ENCODE results near the gene RALB. TPM values are rescaled to one million over a fixed set of nuclear protein-coding genes. Genes with fewer than 3 reads are reported as not detected.

Gene RALB
- total and polyA plus RNA-seq, 8 donors: 26.3 to 87.4 (median 41.5) TPM

GRCh38 chr2:120235681-120236080 is 17.0 kb upstream of the RALB start:
- 90 to 96% (median 92%) methylated on average over 6 of the region's 6 CpGs for WGBS, 5 donors

GRCh38 chr2:120236316-120236715 is 16.3 kb upstream of the RALB start:
- 80 to 95% (median 91%) methylated on average over 7 to 10 of the region's 10 CpGs for WGBS, 5 donors

More at GRCh38 chr2:120235681-120236080, 17.0 kb upstream of the RALB start:
- DNase-seq: peak in 1 of 2 donors; percentile 10
- intact Hi-C loops (cut with DNase I; ENCODE audit: low total_unique reads): loop anchor here (10.0 kb wide), 1 partner anchor 79 kb away; no protein-coding TSS in a partner anchor
- Histone ChIP-seq H3K4me1 (peaks cover 0 to 56% (median 29%) of the 10 kb centered on the region in 4 donors), H3K27ac (no peak overlapping the region), H3K36me3 (no peaks in the 10 kb centered on the region), H3K27me3 (no peaks in the 10 kb centered on the region), H3K9me3 (no peaks in the 10 kb centered on the region), H3K4me3 (no peak overlapping the region)
- TF ChIP-seq POLR2AphosphoS5 (IDR thresholded peaks at IDR 0.05): no peak
- TF ChIP-seq EP300 (IDR thresholded peaks at IDR 0.05): no peak
- no peak for TF ChIP-seq POLR2A (IDR thresholded peaks at IDR 0.05)
- no peak for TF ChIP-seq CTCF (IDR thresholded peaks at IDR 0.05)

GRCh38 chr2:120236791-120237190 is 15.9 kb upstream of the RALB start:
- intact Hi-C loops (cut with DNase I; ENCODE audit: low total_unique reads): loop anchor here (10.0 kb wide), 1 partner anchor 78 kb away; no protein-coding TSS in a partner anchor
- peaks cover 0 to 45% (median 20%) of the 10 kb centered on the region in 4 donors for H3K4me1 ChIP-seq
- H3K36me3 ChIP-seq: no peaks in the 10 kb centered on the region
- no peak overlapping the region for H3K4me3 ChIP-seq
- H3K9me3 ChIP-seq: no peaks in the 10 kb centered on the region
- no peak overlapping the region for H3K27ac ChIP-seq
- WGBS, 5 donors: 83 to 100% (median 94%) methylated on average over 1 to 5 of the region's 5 CpGs
- TF ChIP-seq CTCF (IDR thresholded peaks at IDR 0.05) (no peak), POLR2AphosphoS5 (IDR thresholded peaks at IDR 0.05) (no peak), EP300 (IDR thresholded peaks at IDR 0.05) (no peak), POLR2A (IDR thresholded peaks at IDR 0.05) (no peak)
- peak in 1 of 2 donors; percentile 3 for DNase-seq
- no peaks in the 10 kb centered on the region for H3K27me3 ChIP-seq

More at GRCh38 chr2:120236316-120236715, 16.3 kb upstream of the RALB start:
- Histone ChIP-seq H3K9me3 (no peaks in the 10 kb centered on the region), H3K4me3 (no peak overlapping the region), H3K27me3 (no peaks in the 10 kb centered on the region), H3K36me3 (no peaks in the 10 kb centered on the region), H3K27ac (no peak overlapping the region), H3K4me1 (peaks cover 0 to 49% (median 23%) of the 10 kb centered on the region in 4 donors)
- intact Hi-C loops (cut with DNase I; ENCODE audit: low total_unique reads): loop anchor here (10.0 kb wide), 1 partner anchor 78 kb away; no protein-coding TSS in a partner anchor
- DNase-seq: peak in 1 of 2 donors; percentile 21
- TF ChIP-seq EP300 (IDR thresholded peaks at IDR 0.05): no peak
- no peak for TF ChIP-seq CTCF (IDR thresholded peaks at IDR 0.05)
- TF ChIP-seq POLR2AphosphoS5 (IDR thresholded peaks at IDR 0.05): no peak
- no peak for TF ChIP-seq POLR2A (IDR thresholded peaks at IDR 0.05)

- intact Hi-C loops (cut with DNase I; ENCODE audit: low total_unique reads): loop anchor here (10.0 kb wide), 1 partner anchor 77 kb away; no protein-coding TSS in a partner anchor
- WGBS, 5 donors: 56 to 73% (median 69%) methylated on average over 6 to 10 of the region's 10 CpGs
These were observed 15.2 kb upstream of the RALB start for GRCh38 chr2:120237491-120237902.

More at GRCh38 chr2:120237491-120237902, 15.2 kb upstream of the RALB start:
- Histone ChIP-seq H3K27ac (peak overlapping the region in 2 of 5 donors; percentile 81), H3K9me3 (no peaks in the 10 kb centered on the region), H3K4me3 (no peak overlapping the region), H3K36me3 (no peaks in the 10 kb centered on the region), H3K27me3 (no peaks in the 10 kb centered on the region), H3K4me1 (peaks cover 0 to 41% (median 16%) of the 10 kb centered on the region in 4 donors)
- TF ChIP-seq EP300 (IDR thresholded peaks at IDR 0.05): no peak
- TF ChIP-seq POLR2A (IDR thresholded peaks at IDR 0.05): no peak
- TF ChIP-seq POLR2AphosphoS5 (IDR thresholded peaks at IDR 0.05): no peak
- TF ChIP-seq CTCF (IDR thresholded peaks at IDR 0.05): no peak
- peak in 1 of 2 donors; percentile 42 for DNase-seq

Data from stomach (tissue), 9 donors.